OCI-LY3 (cell line): ENCODE data around the gene ACSF2.
"Not testable (repeated sequence)": the region's sequence is repeated elsewhere in the genome, so short reads cannot be mapped to it uniquely, and the experiment has no call there.

Experiments
- H2AFZ ChIP-seq: fragments of 200-600, 300-600 bp; shearing (Covaris generic); 2 replicates; pipeline ENCODE4 v1.6.0; 2014; ENCODE audit warnings: antibody characterized with exemption, low read depth, low read length
- H3K27ac ChIP-seq: fragments of 200-600, 300-600 bp; sonication (generic); 2 replicates; pipeline ENCODE4 v1.5.1; 2014; ENCODE audit warnings: mild to moderate bottlenecking, low read length, moderate library complexity, mixed read lengths
- H3K27me3 ChIP-seq: fragments of 200-600, 300-600 bp; sonication (generic); 2 replicates; pipeline ENCODE4 v1.6.1; 2014; ENCODE audit warnings: low read depth, low read length, mixed read lengths
- H3K36me3 ChIP-seq: fragments of 200-600, 300-600 bp; sonication (generic); replicated peaks from 2 replicates; pipeline ENCODE3; 2014; ENCODE audit warnings: low read depth, low read length, mixed read lengths
- H3K4me1 ChIP-seq: fragments of 300-600, 200-600 bp; sonication (generic); 2 replicates; pipeline ENCODE4 v1.6.1; 2014; ENCODE audit warnings: low read length, mixed read lengths
- H3K4me2 ChIP-seq: fragments of 200-600, 300-600 bp; sonication (generic); 2 replicates; pipeline ENCODE4 v1.6.1; 2014; ENCODE audit warnings: low read length, mixed read lengths
- H3K4me3 ChIP-seq: fragments of 300-600, 200-600 bp; sonication (generic); 2 replicates; pipeline ENCODE4 v1.5.1; 2014; ENCODE audit warnings: antibody characterized with exemption, mild to moderate bottlenecking, low read length, moderate library complexity
- H3K79me2 ChIP-seq: fragments of 300-600, 200-600 bp; shearing (Covaris generic); 2 replicates; pipeline ENCODE4 v1.6.1; 2014; ENCODE audit warnings: mild to moderate bottlenecking, low read length, mixed read lengths
- H3K9ac ChIP-seq: fragments of 300-600, 200-600 bp; shearing (Covaris generic); 2 replicates; pipeline ENCODE4 v1.6.0; 2014; ENCODE audit warnings: mild to moderate bottlenecking, low read length, moderate library complexity
- H3K9me3 ChIP-seq: fragments of 200-600, 300-600 bp; shearing (Covaris generic); 2 replicates; pipeline ENCODE4 v1.6.1; 2014; ENCODE audit warnings: low read length, mixed read lengths; ENCODE audit not compliant: insufficient read depth
- H4K20me1 ChIP-seq: fragments of 200-600, 300-600 bp; sonication (generic); 2 replicates; pipeline ENCODE4 v1.6.1; 2016; ENCODE audit warnings: low read length, mixed read lengths; ENCODE audit not compliant: insufficient read depth
- CTCF ChIP-seq: fragments of 200-600, 300-600 bp; sonication (generic); IDR thresholded peaks from 2 replicates; pipeline ENCODE4 v1.5.1; 2014; ENCODE audit warnings: antibody characterized with exemption, low read length, low read depth
- EZH2phosphoT487 ChIP-seq: fragments of 200-600 bp; shearing (Covaris generic); IDR thresholded peaks from 2 replicates; pipeline ENCODE4 v1.6.1; 2018; ENCODE audit warnings: antibody characterized with exemption, mixed run types, low read depth

Gene ACSF2

GRCh38 chr17:50473901-50474300 is 47.9 kb downstream of the ACSF2 start:
- H3K9me3 ChIP-seq: no peaks in the 10 kb centered on the region
- no peak overlapping the region for H3K4me3 ChIP-seq
- H4K20me1 ChIP-seq: no peaks in the 10 kb centered on the region
- H3K27me3 ChIP-seq: no peaks in the 10 kb centered on the region
- no peaks in the 10 kb centered on the region for H3K36me3 ChIP-seq
- peaks cover 10% of the 10 kb centered on the region; the same call in 1 of the 2 replicates for H3K4me1 ChIP-seq
- H3K4me2 ChIP-seq: no peak overlapping the region
- no peak overlapping the region for H3K27ac ChIP-seq
- no peak overlapping the region for H2AFZ ChIP-seq
- no peak for TF ChIP-seq CTCF
- TF ChIP-seq EZH2phosphoT487: no peak
- H3K79me2 ChIP-seq: no peaks in the 10 kb centered on the region
- H3K9ac ChIP-seq: no peak overlapping the region

DNA sequence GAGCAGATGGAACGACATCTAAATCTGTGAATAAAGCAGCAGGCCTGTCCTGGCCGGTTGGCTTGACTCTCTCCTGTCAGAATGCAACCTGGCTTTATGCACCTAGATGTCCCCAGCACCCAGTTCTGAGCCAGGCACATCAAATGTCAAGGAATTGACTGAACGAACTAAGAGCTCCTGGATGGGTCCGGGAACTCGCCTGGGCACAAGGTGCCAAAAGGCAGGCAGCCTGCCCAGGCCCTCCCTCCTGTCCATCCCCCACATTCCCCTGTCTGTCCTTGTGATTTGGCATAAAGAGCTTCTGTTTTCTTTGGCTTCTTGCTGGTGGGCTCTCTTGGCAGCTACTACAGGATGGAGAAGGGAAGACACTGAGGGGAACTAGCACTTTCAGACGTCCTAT is 48.5 kb downstream of the ACSF2 start:
- Histone ChIP-seq H3K9ac (no peak overlapping the region), H3K4me3 (no peak overlapping the region), H3K27me3 (no peaks in the 10 kb centered on the region), H2AFZ (no peak overlapping the region), H3K79me2 (peaks cover under 1% of the 10 kb centered on the region; the same call in 1 of the 2 replicates), H4K20me1 (no peaks in the 10 kb centered on the region), H3K27ac (no peak overlapping the region), H3K4me1 (peaks cover 11% of the 10 kb centered on the region; the same call in 1 of the 2 replicates), H3K9me3 (no peaks in the 10 kb centered on the region), H3K36me3 (no peaks in the 10 kb centered on the region), H3K4me2 (no peak overlapping the region)
- TF ChIP-seq EZH2phosphoT487 (no peak), CTCF (no peak)

GRCh38 chr17:50475362-50475761 is 49.3 kb downstream of the ACSF2 start:
- H3K27ac ChIP-seq: no peak overlapping the region
- no peak overlapping the region for H2AFZ ChIP-seq
- no peaks in the 10 kb centered on the region for H3K9me3 ChIP-seq
- H3K9ac ChIP-seq: no peak overlapping the region
- H3K79me2 ChIP-seq: peaks cover 9% of the 10 kb centered on the region
- no peak overlapping the region for H3K4me3 ChIP-seq
- peaks cover 17% of the 10 kb centered on the region; the same call in 1 of the 2 replicates for H3K4me1 ChIP-seq
- H3K36me3 ChIP-seq: no peaks in the 10 kb centered on the region
- H4K20me1 ChIP-seq: no peaks in the 10 kb centered on the region
- TF ChIP-seq EZH2phosphoT487 (no peak), CTCF (no peak)
- no peak overlapping the region for H3K4me2 ChIP-seq
- no peaks in the 10 kb centered on the region for H3K27me3 ChIP-seq

GRCh38 chr17:50475775-50476544 is 49.9 kb downstream of the ACSF2 start:
- H4K20me1 ChIP-seq, H3K27ac ChIP-seq, H3K9me3 ChIP-seq, H3K27me3 ChIP-seq, H3K4me2 ChIP-seq, H3K4me3 ChIP-seq, H3K9ac ChIP-seq, H2AFZ ChIP-seq, H3K36me3 ChIP-seq: not testable (repeated sequence)
- Histone ChIP-seq H3K79me2 (peaks cover 12% of the 10 kb centered on the region), H3K4me1 (peaks cover 17% of the 10 kb centered on the region; the same call in 1 of the 2 replicates)
